Occipital lobe (tissue), 2 donors: Measurements from ENCODE around the gene CCDC112. TPM values are rescaled to one million over a fixed set of nuclear protein-coding genes. Genes with fewer than 3 reads are reported as not detected.
"Not testable (repeated sequence)": the region's sequence is repeated elsewhere in the genome, so short reads cannot be mapped to it uniquely, and the experiment has no call there.

Source experiments
- DNase-seq: peaks from one replicate; lab custom pipeline; 2025; lab: John Stamatoyannopoulos, UW
- total RNA-seq: library from RNA; depleted of rRNA; stranded (reverse); fragments of >200 nt; gene quantifications from one replicate; pipeline ENCODE4 v1.2.3, GENCODE V29; 2014

The CCDC112 gene, protein sequence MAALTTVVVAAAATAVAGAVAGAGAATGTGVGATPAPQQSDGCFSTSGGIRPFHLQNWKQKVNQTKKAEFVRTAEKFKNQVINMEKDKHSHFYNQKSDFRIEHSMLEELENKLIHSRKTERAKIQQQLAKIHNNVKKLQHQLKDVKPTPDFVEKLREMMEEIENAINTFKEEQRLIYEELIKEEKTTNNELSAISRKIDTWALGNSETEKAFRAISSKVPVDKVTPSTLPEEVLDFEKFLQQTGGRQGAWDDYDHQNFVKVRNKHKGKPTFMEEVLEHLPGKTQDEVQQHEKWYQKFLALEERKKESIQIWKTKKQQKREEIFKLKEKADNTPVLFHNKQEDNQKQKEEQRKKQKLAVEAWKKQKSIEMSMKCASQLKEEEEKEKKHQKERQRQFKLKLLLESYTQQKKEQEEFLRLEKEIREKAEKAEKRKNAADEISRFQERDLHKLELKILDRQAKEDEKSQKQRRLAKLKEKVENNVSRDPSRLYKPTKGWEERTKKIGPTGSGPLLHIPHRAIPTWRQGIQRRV
- total RNA-seq, result 80.5 TPM

DNA sequence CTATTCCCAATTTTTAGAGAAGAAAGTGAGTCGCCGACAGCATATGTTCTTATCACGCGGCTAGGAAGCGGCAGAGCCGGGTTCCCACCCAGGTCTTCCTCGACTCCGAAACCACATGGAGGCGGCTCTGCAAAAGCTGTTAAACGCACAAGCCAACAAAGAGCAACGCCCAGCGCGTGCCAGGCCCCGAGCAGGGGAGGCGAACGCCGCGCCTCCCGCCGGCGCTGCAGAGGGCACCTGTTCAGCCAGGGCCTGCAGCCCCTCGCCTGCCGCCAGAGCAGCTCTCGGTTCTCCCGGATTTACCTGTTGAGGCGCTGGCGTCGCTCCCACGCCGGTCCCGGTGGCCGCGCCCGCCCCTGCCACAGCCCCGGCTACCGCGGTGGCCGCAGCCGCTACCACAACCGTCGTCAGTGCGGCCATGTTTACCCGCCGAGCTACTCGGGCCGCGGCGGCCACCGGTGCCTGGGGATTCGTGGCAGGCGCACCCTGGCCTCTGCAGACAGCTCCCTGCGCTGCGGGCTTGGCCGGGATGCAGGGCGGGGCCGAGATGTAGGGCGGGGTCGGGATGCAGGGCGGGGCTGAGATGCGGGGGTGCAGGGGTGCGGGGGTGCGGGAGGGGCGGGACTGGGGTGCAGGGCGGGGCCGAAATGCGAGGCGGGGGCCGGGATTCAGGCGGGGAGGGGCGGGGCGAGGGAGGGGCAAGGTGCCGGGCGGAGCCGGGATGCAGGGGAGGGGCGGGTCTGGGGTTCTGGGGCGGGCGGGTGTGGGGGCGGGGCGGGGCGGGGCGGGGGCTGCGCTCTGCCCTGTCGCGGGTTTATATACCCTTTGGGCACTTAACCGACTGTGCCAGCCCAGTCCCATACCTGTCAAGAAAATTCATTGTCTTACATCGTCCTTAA lies at the start of gene CCDC112:
TSS of gene CCDC112 (minus strand) at position 531 of the 899 bp plus-strand sequence. CDS start at position 420, 111 bp downstream.
- DNase-seq, result peak; percentile 81

DNA sequence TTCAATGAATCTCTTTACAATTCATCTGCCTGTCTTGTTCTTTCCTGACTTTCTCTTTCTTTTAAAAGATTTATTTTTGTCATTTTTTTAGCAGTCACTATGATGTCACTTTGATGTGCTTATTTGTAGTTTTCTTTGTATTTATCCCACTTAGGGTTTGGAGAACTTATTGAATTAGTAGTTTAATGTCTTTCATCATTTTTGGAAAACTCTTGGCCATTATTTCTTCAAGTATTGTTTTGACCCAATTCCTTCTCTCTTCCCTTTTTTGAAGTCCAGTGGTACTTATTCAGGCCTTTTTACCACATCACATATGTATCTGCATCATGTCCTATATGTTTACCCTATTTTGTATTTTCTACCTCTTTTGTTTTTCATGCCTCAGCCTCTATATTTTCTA lies 48.9 kb upstream of the CCDC112 start:
- no peak for DNase-seq

DNA sequence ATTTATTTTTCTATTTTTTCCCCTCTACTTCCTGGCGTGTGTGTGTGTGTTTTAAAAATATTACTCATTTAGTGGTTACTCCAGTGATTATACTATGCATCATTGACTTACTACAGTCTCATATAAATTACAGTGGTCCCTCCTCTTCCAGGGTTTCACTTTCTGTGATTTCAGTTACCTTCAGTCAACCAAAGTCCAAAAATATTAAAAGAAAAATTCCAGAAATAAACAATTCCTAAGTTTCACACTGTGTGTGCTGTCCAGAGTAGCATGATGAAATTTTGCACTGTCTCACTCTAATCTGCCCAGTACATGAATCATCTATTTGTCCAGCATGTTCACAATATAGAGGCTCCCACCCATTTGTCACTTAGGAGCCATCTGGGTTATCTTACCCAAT lies 47.4 kb upstream of the CCDC112 start:
- no peak for DNase-seq

DNA sequence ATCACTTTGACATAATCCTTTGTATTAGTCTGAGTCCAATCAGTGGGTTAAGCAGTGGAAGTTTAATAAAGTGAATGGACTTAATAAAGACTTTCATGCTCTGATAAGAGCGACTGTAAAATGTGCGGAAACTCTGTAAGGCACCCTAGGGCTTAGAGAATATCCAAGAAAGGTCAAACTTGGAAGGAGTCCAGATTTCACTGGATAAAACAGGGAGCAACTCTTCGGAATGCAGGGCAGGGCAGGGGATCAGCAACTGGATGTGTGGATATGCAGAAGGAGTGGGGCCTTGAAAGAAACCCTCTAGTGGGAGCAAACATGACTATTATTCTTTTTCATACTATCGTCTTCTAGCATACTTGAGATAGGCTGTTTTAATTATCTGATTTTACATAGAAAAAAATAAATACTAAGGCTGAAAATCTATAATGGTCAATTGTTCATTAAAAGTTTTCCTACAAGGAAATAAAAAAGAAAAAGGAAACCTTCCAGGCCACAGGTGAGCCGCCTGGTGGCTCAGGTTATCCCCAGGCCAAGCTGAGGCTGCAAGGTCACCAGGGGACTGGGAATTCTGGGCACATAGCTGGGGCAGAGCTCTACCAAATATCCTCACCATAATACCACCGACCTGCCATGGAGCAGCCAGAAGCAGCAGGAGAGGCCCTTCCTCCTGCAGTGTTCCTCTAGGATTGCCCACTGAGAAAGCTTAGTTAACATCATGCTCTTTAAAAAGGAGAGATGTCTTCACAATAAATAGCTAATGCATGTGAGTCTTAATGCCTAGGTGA lies 46.3 kb upstream of the CCDC112 start:
- DNase-seq, result no peak

DNA sequence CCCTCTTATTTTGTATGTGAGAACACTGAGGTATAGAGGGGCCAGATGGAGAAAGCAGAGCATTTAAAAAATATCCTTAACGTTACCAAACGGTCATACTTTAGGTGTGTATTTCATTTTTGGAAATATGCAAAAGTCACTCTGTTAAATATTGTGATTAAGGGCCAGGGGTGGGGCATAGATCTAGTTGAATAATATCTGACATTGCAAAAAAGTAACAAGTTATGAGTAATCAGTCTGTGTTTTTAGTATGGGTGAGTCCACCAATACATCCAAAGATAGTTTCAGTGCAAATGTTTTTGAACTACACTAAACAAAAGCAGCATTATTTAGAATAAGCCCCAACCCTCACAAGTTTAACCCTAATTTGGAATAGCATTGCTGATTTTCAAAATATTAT lies 45.3 kb upstream of the CCDC112 start:
- no peak for DNase-seq

DNA sequence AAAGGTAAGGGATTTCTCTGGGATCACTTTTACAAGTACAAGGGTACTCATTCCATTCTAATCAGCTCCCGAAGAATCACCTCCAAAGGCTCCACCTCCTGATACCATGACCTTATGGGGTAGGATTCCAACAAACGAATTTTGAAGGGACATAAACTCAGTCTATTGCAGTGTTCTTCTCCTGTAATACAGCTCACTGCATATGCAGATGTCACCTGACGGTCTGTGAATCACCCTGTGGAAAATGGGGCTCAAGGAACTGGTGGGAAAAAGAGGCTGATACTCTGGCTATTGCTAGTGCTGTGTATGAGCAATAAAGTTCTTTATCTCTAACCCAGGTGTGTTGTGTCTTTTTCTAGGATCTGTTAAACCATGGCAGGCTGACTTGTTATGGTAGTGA lies 42.4 kb upstream of the CCDC112 start:
- no peak for DNase-seq

DNA sequence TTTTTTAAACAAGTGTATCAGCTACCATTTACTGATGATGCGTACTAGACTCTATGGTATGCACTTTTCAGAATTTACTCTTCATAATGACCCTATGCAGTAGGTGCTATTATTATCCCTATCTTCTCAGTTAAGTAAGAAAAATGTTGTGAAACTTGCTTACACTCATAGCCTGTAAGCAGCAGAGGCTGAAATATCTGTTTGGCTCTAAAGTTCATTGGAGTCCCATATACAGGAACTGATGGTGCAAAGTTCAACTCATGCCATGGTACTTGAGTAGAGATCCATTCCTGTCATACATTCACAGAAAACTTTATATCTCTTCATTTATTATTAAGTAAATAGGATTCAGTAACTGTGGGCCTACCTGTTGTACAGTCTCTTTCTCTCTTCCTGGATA lies 41.4 kb upstream of the CCDC112 start:
- no peak for DNase-seq

DNA sequence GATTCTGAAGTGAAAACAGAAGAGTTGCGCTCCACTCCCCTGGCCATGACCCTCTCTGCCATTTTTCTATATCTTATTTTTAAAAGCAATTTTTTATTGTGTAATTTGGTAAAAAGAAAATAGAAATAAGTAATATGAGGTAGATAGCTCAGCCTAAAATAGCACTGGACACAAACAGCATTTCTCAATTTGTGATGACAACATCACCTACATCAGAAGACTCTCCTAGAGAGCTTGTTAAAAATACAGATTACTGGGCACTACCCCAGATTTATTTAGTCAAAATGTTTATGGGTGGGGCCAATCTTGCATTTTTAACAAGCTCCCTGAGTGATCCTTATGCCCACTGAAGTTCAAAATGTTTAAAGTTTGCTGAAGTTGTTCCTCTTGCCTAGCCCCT lies 40.5 kb upstream of the CCDC112 start:
- no peak for DNase-seq

DNA sequence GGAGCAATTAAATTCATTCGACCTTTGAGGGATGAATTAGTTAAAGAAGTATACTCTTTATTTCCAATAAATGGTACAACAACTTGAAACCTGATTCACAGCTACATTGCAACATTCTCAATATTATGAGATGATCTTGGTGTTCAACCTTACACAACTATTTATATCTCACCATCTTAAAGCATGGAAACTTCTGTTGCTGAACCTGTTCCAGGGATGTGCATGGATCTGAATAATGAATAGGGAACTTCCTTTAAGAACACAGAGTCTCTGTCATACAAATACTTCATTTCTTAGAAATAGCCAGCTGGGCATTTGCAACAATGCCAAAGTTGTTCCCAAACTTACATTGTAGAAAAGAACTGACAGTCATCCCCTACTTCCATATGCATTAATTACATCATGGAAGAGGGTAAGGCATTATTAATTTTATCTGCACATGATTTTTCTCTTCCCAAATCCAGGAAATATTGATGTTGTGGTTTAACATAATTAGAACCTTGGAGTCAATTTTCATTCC lies 39.8 kb upstream of the CCDC112 start:
- no peak for DNase-seq

DNA sequence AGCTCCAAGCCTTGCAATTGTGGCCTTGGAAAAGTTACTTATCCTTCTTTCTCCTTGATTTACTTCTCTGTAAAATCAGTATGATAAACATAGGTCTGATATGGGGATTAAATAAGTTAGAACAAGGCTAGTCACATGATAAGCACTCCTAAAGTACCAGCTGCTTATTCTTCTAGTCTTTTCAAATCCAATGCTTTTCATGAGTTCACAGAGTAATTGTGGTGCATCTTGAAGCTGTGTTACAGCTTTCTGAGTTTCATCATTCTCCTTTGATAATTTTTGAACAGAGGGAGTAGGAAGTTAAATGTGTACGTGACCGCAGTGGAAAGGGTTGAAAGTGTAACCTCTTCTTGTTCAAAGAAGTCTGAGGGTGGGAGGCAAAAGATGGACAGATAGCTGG lies 38.8 kb upstream of the CCDC112 start:
- DNase-seq, result no peak

DNA sequence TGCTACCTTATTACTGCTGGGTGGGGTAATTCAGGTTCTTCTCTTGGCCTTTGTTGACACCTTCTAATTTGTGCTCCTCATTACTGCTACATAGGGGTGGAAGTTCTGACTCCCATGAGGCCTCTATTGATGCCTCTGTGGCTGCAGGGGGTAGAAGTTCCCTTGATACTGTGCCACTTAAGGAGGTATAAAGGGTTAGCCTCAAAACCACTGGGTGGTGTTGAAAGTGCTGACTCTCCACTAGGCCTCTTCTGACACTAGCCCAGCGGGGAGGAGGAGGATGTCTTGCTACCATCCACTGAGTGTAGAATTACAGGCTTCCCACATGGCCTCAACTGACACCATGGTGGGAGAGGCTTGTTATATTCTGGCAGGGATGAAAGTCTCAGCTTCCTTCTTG lies 36.7 kb upstream of the CCDC112 start:
- no peak for DNase-seq

DNA sequence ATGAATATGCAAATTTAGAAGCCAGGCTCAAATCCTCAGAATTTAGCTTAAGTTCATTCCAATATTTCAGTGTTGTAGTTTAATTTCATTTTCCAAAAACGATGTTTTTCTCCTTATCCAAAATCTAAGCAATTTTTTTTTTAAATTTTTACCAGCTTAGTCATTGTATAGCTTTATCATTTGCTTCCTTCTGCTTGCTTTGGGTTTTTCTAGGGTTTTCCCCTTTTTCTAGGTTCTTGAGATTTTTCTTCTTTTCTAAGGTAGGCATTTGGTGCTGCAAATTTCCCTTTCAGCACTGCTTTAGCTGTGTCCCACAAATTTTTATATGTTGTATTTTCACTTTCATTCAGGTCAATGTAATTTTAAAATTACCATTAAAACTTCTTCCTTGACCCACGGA lies 34.4 kb upstream of the CCDC112 start:
- no peak for DNase-seq

DNA sequence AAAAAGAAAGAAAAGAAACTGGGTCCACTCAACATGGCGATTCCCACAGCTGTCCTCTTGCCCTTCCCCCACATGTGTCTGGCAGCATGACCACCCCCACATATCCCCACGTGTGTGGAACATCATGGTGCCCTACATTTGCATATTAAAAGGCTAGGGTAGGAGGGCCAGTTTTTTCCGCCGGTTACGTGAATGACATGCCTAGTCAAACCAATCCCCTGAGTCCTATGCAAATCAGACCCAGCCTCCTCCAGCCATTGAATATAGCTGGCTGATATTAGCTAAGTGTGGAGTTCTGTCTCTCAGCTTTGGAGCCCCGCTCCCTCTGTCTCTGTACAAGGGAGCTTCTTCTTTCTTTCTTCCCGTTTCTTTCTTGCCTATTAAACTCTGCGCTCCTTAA lies 33.0 kb upstream of the CCDC112 start:
- no peak for DNase-seq

DNA sequence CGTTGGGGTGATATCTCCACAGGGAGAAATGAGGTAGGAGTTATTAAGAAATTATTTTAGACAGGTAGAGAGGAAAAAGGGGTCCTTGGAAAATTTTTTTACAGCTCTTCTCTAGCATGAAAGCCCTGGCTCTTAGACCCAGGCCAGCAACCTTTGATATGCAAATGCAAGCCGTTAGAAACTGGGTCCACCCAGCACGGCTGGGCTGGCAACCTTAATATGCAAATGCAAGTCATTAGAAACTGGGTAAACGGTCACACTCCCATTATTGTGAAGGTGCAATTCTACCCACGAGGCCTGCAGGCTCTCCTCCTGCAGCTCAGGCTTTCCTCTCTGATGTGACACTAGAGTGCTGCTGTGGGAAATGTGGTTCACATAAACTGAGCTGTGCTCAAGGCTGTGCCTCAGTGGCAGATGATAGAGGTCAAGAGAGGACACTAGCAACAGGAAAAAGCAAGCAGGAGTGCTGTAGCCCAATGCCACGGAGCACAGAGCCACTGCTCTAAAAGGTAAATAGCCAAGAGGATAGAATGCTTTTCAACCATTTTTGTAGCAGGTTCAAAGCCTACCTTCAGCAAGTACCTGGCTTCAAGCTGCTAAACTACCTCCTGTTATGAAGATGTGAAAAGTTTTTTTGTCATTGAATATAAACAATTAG lies 32.3 kb upstream of the CCDC112 start:
- not testable (repeated sequence) for DNase-seq

DNA sequence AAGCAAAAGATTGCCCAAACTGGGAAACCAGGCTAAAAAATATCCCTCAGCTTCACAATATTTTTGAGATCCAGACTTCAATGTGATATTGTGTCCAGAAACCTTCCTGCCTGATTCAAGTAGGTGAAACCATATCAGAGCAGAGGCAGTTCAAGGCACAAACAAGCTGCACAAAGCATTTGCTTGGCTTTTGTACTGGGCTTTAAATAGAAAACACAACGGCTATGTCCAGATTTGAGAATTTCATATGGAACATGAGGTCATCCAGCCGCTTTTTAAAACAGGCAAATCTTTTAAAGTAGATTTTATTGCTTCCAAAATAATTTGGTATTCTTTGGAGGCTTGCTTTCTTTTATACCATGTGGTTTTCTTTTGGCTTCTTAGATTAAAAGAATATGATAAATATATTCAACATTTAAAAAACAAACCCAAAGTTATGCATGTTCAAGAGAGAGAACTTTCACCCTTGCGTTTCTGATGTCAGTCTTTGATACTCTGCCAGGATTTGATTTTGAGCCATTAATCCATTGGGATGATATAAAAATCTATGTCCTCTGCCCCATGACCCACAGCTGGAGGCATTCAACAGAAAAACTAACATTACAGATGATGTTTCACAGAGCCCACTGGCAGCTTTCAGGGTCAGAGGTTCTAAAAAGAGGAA lies 29.0 kb upstream of the CCDC112 start:
- no peak for DNase-seq

DNA sequence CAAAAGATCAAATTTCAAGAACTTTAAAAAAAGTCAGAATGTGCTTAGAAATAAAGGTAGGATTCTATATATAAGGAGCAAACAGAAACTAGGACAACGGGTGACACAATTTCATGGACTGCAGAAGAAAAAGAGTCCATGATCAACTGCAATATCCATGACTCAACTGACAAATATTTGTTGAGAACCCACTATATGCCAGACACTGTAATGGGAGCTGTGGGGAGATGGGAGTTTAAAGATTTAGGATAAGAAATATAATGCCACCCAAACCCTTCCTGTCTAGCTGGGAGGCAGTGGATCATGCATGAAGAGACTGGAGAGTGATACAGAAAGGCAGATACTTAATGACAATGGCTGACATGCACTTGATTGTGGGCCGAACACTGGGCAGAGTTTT lies 27.6 kb upstream of the CCDC112 start:
- DNase-seq, result no peak

DNA sequence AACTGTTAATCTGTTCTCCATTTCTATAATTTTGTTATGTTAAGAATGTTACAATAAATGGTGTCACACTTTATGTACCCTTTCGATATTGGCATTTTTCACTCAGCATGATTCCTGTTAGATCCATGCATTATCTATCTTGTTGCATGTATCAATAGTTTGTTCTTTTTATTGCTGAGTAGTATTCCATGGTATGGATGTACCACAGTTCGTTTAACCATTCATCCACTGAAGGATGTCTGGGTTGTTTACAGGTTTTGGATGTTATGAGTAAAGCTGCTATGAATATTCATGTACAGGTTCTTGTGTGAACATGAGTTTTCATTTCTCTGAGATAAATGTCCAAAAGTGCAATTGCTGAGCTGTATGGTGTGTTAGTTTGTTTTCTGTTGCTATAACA lies 26.3 kb upstream of the CCDC112 start:
- DNase-seq, result no peak

DNA sequence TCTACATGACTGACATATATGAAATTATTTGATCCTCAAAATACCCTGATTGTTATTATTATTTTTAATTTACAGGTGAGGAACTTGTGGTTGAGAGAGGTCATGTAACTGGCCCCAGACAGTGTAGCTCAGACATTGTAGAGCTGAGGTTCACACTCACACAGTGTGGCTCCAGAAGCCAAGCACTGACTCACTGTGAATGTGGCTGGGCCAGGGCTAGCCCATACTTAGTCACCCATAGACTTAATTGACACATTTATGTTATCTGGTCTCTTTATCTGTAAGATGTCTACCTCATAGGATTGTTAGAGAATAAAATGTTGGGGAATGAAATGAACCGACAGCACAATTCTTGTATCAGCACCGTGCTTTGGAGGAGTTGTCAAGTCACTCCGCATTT lies 24.9 kb upstream of the CCDC112 start:
- no peak for DNase-seq

DNA sequence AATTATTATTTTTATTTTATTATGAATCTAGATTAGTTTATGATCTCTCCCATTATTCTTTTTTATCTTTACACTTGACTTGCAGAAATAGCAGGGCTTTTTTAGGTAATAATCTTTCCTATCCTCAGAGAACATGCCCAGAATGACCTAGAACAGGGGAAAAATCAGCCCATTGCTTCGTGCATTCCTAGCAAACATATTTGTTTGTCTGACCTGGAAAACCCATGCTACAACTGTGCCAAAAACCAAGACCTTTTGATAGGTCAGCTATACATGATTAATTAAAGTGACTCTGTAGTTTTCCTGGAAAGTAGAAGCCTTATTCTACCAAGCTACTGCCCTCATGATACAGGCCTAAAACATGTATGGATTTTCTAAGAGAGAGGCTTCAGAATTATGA lies 24.1 kb upstream of the CCDC112 start:
- DNase-seq, result no peak

DNA sequence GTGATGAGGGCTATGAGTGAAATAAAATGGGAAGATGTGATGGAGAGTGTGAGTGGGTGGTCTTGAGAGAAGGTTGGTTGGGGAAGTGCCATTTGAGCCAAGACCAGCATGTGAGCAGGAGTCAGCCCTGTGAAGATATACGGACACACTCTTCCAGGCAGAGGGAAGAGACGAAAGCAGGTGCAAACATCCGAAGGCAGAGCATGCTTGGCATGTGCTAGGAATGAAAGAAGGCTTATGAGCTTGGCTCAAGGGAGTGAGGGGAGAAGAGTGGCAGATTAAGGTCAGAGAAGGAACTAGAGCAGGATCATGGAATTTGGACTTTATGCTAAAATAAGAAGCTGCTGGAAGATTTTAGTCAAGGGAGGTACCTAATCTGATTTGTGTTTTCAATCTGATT lies 23.6 kb upstream of the CCDC112 start:
- DNase-seq, result no peak
